ENCODE results near the gene KCNK17.

Gene KCNK17

DNA sequence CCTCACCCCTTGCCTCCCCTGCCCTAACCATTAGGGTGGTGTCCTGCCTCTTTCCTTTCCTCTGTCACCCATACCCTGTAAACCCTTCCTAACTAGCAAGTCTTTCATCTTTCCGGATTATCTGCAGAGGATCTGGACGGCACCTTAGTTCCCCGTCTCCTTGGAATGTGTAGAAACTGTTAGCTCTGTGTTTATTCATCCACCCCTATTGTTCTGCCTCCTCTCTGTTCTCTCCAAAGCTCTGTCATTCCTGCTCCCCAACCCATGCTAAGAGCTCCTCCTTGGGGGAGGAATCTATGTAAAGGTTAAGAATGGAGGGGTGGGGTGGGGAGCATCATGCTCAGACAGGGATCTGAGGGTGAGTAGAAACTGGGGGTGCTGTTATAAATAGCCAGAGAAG, 45.5 kb downstream of the KCNK17 start:
- no peak for DNase-seq

DNA sequence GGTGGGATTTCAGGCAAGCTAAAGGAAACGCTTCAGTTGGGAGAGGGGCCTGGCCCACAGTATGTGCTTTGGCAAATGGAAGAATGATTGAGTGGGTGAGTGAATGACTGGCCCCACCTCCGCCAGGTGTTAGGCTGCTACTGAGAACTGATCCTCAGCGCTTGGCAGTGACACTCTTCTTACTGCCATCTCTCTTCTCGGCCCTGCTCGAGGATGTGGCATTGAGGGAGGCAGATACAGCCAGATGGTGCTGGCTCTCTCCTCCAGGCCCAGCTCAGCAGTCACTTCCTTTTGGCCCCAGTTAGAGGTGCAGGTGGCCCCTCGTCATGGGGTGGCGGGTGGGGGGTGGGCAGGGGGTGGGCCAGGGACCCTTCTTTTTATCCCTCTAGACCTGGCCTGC, 46.0 kb downstream of the KCNK17 start:
- DNase-seq = no peak

DNA sequence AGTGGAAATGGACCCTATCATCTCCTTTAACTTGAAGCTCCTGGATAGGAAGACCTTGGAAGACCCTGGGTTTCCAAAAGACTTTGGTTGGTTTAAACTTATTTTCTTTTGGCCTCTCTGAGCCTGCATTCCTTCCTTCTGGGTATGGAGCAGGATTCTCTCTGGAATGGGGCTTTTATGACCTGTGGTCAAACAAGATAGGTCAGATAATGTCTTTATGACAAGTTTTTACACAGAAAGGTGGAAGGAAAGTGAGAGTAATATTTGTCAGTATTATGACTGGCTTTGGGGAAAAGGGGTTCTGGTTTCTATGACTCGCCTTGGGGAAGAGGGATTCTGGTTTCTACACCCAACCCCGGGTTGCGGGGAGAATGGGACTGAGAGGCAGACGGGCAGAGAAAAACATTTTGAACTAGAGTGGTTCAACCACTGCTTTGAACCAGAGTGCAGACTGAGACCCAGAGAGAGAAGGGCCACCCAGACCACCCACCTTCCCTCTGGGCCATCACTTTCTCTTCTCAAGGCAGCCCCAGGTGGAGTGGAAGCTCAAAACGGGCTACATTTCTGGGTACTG, 47.4 kb downstream of the KCNK17 start:
- no peak for DNase-seq

DNA sequence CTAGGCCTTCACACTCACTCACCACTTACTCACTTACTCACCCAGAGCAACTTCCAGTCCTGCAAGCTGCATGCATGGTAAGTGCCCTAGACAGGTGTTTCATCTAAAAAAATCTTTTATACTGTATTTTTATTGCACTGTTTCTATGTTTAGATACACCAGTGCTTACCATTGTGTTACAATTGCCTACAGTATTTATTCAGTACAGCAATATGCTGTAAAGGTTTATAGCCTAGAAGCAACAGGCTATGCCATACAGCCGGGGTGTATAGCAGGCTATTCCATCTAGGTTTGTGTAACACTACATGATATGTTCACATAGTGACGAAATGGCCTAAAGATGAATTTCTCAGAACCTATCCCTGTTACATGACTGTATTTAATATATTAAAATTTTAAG, 47.8 kb downstream of the KCNK17 start:
- no peak for DNase-seq

DNA sequence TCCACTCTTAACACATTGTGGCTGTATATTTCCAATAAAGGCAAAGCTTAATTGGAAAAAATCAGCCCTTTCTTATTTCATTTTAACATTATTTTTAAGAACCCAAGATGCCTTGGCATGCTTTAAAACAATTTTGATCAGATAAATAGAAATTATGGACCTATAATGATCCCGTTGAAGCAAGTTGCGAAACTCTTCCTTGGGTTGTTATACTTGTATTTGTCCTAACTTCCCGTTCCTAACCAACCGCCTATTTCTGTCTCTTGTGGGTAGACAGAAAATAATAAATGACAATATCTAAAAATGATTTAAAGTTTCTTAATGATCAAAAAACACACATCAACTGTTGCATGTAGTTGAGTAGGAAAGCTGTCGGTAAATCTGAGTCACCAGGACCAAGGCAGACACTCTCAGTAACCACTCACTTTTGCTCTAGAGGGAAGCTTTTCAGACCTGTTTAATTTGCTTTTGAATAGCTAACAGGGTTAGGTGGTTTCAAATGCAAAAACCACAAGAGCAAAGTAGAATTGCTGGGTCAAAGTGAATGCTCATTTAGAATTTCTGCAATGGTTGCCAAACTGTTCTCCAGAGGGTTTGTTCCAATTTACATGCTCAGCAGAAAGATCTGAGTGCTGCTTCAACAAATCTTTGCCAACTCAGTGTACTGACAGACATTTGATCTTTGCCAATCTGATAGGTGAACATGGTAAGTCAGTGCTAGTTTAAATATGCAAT, 50.7 kb downstream of the KCNK17 start:
- DNase-seq = no peak

DNA sequence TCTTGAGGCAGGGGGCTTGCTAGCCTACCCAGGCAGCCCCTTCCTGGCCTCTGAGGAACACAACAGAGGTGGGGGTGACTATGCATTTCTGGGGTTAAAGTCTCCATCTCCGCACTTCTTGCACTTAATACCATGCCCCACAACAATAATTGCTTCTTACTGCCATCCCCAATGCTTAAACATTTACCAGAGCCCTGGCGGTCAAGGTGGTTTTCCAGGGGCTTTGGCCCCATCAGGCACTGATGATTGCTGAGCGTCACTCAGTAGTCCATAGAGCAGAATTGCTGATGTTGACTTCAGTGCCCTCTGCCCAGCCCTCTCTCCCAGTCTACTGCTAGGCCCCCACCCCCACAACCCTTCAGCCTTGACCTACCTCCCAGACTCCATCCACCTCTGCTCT, 52.5 kb downstream of the KCNK17 start:
- no peak for DNase-seq

DNA sequence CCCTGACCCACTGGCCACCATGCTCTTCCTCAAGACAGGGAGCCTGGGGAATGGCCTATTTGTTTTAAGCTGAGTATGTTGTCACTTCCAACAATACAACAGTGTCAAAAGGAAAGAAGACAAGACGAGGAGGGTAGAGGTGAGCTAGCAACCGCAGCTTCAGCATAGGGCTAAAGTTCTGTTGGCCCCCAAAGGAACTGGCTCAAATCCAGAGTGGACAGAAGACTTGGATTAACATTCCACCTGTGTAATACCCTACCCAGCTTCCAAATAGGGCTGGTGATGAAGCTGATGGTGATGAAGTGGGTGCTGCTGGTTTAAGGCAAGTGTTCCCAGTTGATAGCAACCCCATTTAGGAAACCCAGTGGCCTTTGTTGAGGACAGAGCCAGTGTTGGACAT, 53.3 kb downstream of the KCNK17 start:
- no peak for DNase-seq

DNA sequence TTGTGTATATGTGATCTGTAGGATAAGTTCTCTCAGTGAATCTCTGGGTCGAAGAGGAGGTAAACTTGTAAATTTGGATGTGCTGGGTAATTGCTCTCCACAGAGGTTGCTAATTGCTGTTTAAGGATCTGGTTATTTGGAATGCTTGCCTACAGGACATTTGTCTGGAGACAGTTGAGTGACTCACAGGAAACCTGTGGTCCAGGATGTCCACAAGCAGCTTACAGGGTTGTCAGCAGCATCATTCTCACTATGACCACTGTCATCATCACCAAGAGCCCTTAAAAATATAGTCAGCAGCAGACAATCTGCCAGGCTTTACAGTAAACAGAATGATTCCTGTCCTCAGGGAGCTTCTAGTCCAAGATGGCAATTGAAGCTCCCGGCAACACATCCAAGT, 53.8 kb downstream of the KCNK17 start:
- no peak for DNase-seq

DNA sequence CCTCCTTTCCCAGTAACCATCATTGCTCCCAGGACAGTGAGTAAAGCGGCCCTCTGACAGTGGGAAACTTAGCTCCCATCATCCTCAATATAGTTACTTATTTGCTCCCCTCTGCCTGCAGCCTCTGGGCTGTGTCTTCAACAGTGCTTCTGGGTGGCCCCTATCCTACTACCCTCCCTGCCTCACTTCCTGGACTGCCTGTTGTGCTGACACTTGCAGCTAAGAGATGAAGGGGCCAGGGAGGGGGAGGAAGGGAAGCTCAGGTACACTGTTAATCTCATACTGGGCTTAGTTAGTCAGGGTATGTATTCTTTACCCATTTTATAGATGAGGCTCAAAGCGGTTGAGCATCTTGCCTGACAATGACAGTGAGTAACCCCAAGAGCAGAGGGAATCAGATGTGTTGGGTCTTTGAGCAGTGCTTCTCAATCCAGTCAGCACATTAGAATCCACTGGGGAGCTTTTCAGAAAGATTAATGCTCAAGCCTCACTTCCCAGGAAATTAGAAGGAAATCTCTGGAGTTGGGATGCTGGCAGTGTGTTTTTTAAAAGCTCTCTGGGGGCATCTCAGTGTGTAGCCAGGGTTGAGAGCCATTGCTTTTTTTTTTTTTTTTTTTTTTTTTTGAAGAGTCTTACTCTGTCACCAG, 57.8 kb downstream of the KCNK17 start:
- no peak for DNase-seq

DNA sequence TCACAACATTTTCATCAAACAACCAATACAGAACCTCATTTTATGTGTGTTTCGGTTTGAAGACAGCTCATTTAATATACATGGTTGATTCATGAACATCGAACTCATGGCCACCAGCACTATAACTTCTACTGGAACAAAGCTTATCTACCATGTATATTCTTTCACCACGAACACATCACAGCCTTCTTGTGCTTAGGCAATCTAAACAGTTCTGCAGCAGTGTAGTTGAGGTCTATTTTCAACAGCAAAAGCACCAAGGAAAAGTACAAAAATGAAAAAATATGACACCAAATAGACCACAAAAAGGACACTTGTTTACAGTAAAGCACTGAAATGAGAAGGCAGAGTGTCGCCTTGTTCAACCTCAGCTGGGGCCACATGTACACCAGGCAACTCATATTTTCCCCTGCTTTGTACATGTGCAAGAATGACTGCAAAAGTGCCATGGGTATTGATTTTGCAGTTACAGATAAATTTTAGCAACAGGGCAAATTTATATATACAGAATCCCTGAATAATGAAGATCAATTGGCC, 59.2 kb downstream of the KCNK17 start:
- DNase-seq = no peak

DNA sequence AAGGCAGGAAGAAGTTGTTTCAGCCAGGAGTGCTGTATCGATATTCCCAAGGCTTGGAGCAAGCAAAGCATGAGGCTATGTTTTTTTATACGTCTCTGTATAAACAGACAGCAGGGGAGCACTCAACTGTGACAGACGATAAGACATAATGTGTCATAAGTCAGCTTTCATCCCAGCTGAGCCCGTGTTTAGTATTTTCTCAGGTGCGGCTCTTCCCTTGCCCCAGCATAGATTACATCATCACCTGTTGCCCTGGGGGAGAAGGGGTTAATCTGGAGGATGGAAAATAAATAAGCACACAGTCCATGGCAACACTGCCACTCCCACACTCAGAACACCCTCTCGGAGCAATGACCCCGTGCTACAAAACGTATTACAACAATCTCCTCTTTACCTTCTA, 62.8 kb downstream of the KCNK17 start:
- DNase-seq = peak; percentile 41

DNA sequence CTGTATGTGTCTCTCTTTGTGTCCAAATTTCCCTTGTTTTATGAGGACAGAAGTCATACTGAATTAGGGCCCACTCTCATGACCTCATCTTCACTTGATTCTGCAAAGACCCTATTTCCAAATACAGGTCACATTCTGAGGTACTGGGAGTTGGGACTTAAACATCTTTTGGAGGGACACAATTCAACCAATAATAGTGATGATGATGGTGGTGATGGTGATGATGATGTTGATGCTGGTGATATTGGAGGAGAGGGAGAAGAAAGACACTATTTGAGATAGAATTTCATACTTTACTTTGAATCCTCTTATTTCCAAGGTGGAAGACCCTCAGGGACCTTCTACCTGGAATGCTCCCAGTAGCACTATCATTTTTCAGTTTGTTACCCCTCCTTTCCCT, 63.7 kb downstream of the KCNK17 start:
- no peak for DNase-seq

DNA sequence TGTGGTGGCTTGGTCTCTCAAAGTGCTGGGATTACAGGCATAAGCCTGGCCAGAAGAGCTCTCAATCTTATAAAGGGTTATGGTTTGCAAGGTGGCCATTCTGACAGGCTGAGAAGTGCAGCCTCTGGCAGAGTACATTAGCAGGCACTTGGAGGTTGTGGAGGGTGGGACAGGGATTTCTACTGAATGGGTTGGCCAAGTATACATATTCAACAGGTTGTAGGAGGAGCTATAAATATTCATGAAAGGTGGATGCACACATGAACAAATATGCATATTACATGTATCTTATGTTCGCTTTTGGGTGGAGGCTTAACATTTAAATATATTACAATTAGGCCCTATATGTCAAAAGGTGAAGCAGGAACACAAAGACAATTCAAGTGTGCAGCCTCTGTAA, 64.9 kb downstream of the KCNK17 start:
- DNase-seq = no peak

Data from right kidney (tissue), 1 donor.